Neural cell (in vitro differentiated cells): ENCODE results near the gene BCL2. TPM values are rescaled to one million over a fixed set of nuclear protein-coding genes. Genes with fewer than 3 reads are reported as not detected.

Experiments
- H2AFZ ChIP-seq: fragments of 200-600, 300-800 bp; sonication (generic), shearing (Covaris generic); 2 replicates; pipeline ENCODE4 v1.6.0; 2014; ENCODE audit warnings: low read depth, mild to moderate bottlenecking, antibody characterized with exemption, low read length, moderate library complexity
- H3F3A ChIP-seq: fragments of 200-600 bp; shearing (Covaris generic); 2 replicates; pipeline ENCODE4 v1.6.1; 2016; ENCODE audit warnings: mild to moderate bottlenecking, moderate library complexity, mixed read lengths, antibody characterized with exemption, low read length; ENCODE audit not compliant: insufficient read depth, poor library complexity, severe bottlenecking
- H3K27ac ChIP-seq: fragments of 200-600, 300-800 bp; sonication (generic), shearing (Covaris generic); 2 replicates; pipeline ENCODE4 v1.5.1; 2014; ENCODE audit warnings: mild to moderate bottlenecking, low read length, moderate library complexity
- H3K27me3 ChIP-seq: fragments of 300-800, 200-600 bp; sonication (generic), shearing (Covaris generic); 2 replicates; pipeline ENCODE4 v1.6.0; 2014; ENCODE audit warnings: mild to moderate bottlenecking, low read depth, low read length, moderate library complexity; ENCODE audit not compliant: insufficient read depth
- H3K36me3 ChIP-seq: fragments of 300-800, 200-600 bp; sonication (generic), shearing (Covaris generic); 2 replicates; pipeline ENCODE4 v1.5.1; 2014; ENCODE audit warnings: mild to moderate bottlenecking, antibody characterized with exemption, low read length, moderate library complexity; ENCODE audit not compliant: insufficient read depth
- H3K4me2 ChIP-seq: fragments of 300-800, 200-600 bp; sonication (generic), shearing (Covaris generic); 2 replicates; pipeline ENCODE4 v1.6.0; 2014; ENCODE audit warnings: mild to moderate bottlenecking, low read length
- H3K4me3 ChIP-seq: fragments of 300-800, 200-600 bp; sonication (generic), shearing (Covaris generic); 2 replicates; pipeline ENCODE4 v1.5.1; 2014; ENCODE audit warnings: mild to moderate bottlenecking, low read length, moderate library complexity
- H3K79me2 ChIP-seq: fragments of 200-600 bp; shearing (Covaris generic); replicated peaks from 2 replicates; pipeline ENCODE4 v1.6.0; 2014; ENCODE audit warnings: mild to moderate bottlenecking, low read length, moderate library complexity; ENCODE audit not compliant: insufficient read depth
- H3K9ac ChIP-seq: fragments of 300-800, 200-600 bp; sonication (generic), shearing (Covaris generic); 2 replicates; pipeline ENCODE4 v1.6.1; 2016; ENCODE audit warnings: mild to moderate bottlenecking, low read length, mixed read lengths
- H3K9me2 ChIP-seq: fragments of 200-600 bp; shearing (Covaris generic); 2 replicates; pipeline ENCODE4 v1.6.1; 2016; ENCODE audit warnings: mild to moderate bottlenecking, low read length, mixed read lengths; ENCODE audit not compliant: insufficient read depth
- H3K9me3 ChIP-seq: fragments of 200-600, 300-800 bp; sonication (generic), shearing (Covaris generic); 2 replicates; pipeline ENCODE4 v1.6.1; 2016; ENCODE audit warnings: mild to moderate bottlenecking, mixed run types, low read length, moderate library complexity, mixed read lengths
- H4K20me1 ChIP-seq: fragments of 200-600 bp; shearing (Covaris generic); 2 replicates; pipeline ENCODE4 v1.6.1; 2016; ENCODE audit warnings: mild to moderate bottlenecking, mixed run types; ENCODE audit not compliant: insufficient read depth
- EP300 ChIP-seq: fragments of 450-650 bp; conservative IDR thresholded peaks from 2 replicates; pipeline ENCODE4 v1.6.1; 2014; ENCODE audit warnings: antibody characterized with exemption, mild to moderate bottlenecking, moderate library complexity; ENCODE audit not compliant: poor library complexity, severe bottlenecking
- EZH2 ChIP-seq: fragments of 200-600, 300-800 bp; shearing (Covaris generic), sonication (generic); IDR thresholded peaks from 2 replicates; pipeline ENCODE4 v1.6.1; 2014; ENCODE audit warnings: antibody characterized with exemption, low read length, borderline replicate concordance, mild to moderate bottlenecking; ENCODE audit not compliant: insufficient read depth, poor library complexity, severe bottlenecking
- MXI1 ChIP-seq: fragments of 450-650 bp; conservative IDR thresholded peaks from 2 replicates; pipeline ENCODE4 v1.6.1; 2014; ENCODE audit warnings: antibody characterized with exemption, mild to moderate bottlenecking; ENCODE audit not compliant: poor library complexity, severe bottlenecking
- POLR2AphosphoS5 ChIP-seq: IDR thresholded peaks from 2 replicates; pipeline ENCODE4 v1.6.1; 2012
- RAD21 ChIP-seq: fragments of 450-650 bp; conservative IDR thresholded peaks from 2 replicates; pipeline ENCODE4 v1.6.1; 2014; ENCODE audit warnings: antibody characterized with exemption, mild to moderate bottlenecking, moderate library complexity
- SMC3 ChIP-seq: fragments of 450-650 bp; conservative IDR thresholded peaks from 2 replicates; pipeline ENCODE4 v1.6.1; 2014; ENCODE audit warnings: antibody characterized with exemption, mild to moderate bottlenecking, moderate library complexity; ENCODE audit not compliant: poor library complexity
- TAF1 ChIP-seq: IDR thresholded peaks from 2 replicates; pipeline ENCODE4 v1.6.1; 2012; ENCODE audit warnings: low read depth
- polyA plus RNA-seq: library from polyadenylated mRNA; depleted of rRNA; stranded (reverse); fragments of >200 nt; gene quantifications from 2 replicates; pipeline ENCODE4 v1.2.3, GENCODE V29; 2014
- TF ChIP-seq, protein P1 (sequence below): IDR thresholded peaks from 2 replicates; pipeline ENCODE4 v1.6.1; 2012; ENCODE audit warnings: borderline replicate concordance
- TF ChIP-seq, protein P2 (sequence below): fragments of 450-650 bp; IDR thresholded peaks from 2 replicates; pipeline ENCODE4 v1.5.1; 2014; ENCODE audit warnings: antibody characterized with exemption, mild to moderate bottlenecking, moderate library complexity; ENCODE audit not compliant: poor library complexity, severe bottlenecking

Gene BCL2
- polyA plus RNA-seq, 1 donor from 2014 or later = 3.4 TPM

DNA sequence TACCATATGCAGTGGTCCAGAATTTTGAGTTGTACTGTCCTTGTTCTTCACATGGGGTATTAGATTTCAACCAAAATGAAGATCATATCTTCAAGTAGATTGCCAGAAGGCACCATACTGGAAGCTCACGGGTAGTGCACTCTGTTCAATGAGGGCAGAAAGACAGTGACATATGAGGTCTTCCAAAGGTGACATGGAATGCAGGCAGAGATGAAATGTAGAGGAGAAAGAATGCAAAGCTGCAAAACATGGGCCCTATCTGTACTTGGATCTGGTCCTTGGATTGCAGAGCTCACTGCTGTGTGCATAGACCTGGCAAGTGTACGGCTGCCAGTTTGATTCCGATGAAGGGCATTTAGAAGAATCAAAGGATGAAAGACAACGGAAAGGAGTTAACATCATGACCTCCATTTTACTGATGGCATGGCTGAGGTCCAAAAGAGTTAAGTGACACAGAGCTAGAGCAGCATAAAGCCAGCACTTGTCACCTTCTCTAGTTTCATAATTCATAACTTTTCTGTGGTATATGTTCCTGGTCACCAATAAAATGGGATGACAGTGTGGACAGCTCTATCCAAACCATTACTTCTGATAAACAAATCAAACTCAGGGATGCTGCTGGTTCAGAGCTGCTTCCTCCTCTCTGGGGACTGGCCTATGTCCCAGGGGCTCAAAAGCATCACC lies 64.7 kb downstream of the BCL2 start:
- no peaks in the 10 kb centered on the region for H3K27me3 ChIP-seq
- no peak overlapping the region for H3K4me3 ChIP-seq
- H3K9ac ChIP-seq = no peak overlapping the region
- no peak overlapping the region for H3K4me2 ChIP-seq
- H3K27ac ChIP-seq = no peak overlapping the region
- H4K20me1 ChIP-seq = no peaks in the 10 kb centered on the region
- no peaks in the 10 kb centered on the region for H3K9me2 ChIP-seq
- no peaks in the 10 kb centered on the region for H3F3A ChIP-seq
- no peak overlapping the region for H2AFZ ChIP-seq
- no peaks in the 10 kb centered on the region for H3K36me3 ChIP-seq
- TF ChIP-seq EZH2 (no peak), MXI1 (no peak), POLR2AphosphoS5 (no peak), RAD21 (no peak), TAF1 (no peak), SMC3 (no peak), EP300 (no peak)
- TF ChIP-seq, protein P1, sequence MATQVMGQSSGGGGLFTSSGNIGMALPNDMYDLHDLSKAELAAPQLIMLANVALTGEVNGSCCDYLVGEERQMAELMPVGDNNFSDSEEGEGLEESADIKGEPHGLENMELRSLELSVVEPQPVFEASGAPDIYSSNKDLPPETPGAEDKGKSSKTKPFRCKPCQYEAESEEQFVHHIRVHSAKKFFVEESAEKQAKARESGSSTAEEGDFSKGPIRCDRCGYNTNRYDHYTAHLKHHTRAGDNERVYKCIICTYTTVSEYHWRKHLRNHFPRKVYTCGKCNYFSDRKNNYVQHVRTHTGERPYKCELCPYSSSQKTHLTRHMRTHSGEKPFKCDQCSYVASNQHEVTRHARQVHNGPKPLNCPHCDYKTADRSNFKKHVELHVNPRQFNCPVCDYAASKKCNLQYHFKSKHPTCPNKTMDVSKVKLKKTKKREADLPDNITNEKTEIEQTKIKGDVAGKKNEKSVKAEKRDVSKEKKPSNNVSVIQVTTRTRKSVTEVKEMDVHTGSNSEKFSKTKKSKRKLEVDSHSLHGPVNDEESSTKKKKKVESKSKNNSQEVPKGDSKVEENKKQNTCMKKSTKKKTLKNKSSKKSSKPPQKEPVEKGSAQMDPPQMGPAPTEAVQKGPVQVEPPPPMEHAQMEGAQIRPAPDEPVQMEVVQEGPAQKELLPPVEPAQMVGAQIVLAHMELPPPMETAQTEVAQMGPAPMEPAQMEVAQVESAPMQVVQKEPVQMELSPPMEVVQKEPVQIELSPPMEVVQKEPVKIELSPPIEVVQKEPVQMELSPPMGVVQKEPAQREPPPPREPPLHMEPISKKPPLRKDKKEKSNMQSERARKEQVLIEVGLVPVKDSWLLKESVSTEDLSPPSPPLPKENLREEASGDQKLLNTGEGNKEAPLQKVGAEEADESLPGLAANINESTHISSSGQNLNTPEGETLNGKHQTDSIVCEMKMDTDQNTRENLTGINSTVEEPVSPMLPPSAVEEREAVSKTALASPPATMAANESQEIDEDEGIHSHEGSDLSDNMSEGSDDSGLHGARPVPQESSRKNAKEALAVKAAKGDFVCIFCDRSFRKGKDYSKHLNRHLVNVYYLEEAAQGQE = no peak
- TF ChIP-seq, protein P2, sequence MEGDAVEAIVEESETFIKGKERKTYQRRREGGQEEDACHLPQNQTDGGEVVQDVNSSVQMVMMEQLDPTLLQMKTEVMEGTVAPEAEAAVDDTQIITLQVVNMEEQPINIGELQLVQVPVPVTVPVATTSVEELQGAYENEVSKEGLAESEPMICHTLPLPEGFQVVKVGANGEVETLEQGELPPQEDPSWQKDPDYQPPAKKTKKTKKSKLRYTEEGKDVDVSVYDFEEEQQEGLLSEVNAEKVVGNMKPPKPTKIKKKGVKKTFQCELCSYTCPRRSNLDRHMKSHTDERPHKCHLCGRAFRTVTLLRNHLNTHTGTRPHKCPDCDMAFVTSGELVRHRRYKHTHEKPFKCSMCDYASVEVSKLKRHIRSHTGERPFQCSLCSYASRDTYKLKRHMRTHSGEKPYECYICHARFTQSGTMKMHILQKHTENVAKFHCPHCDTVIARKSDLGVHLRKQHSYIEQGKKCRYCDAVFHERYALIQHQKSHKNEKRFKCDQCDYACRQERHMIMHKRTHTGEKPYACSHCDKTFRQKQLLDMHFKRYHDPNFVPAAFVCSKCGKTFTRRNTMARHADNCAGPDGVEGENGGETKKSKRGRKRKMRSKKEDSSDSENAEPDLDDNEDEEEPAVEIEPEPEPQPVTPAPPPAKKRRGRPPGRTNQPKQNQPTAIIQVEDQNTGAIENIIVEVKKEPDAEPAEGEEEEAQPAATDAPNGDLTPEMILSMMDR = no peak
- H3K79me2 ChIP-seq = no peaks in the 10 kb centered on the region
- H3K9me3 ChIP-seq = no peaks in the 10 kb centered on the region

DNA sequence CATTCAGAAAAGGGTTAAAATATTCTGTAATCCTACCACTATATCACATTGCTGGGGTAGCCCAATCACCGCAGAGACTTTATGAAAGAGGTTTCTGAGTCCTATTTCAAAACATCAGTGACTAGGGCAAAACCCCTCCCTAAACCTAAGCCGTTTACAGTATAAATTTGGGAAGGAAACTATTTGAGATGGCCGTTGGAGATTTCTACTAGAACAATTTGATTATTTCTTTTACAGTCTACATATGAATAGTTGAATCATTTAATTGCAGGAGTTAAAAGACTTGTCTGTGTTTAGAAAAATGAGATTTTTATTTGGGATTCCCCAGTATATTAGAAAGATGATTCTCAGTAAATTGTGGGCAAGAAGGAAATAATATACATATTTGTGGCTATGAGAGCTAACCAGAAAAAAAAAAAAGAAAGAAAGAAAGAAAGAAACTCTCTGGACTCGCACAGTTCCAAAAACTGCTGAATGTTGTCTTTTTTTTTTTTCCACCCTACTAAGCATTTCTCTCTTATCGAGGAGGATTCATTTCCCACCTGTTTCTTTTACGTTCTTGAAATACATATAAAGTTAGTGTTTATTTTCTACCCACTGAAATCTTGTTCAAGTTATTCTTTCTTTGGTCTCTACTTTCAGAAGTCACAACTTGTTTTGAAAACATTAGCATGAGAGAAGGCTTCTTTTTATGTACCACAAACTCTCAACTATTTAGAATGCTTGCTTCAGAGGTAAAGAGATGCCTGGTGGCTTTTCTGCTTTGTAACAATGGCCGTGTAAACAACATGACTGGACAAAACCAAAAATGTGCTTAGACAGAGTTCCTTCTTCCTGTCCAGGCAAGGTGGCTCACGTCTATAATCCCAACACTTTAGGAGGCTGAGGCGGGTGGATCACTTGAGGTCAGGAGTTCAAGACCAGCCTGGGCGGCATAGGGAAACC lies 65.9 kb downstream of the BCL2 start:
- no peaks in the 10 kb centered on the region for H3F3A ChIP-seq
- H2AFZ ChIP-seq = no peak overlapping the region
- H3K36me3 ChIP-seq = no peaks in the 10 kb centered on the region
- H3K9me3 ChIP-seq = no peaks in the 10 kb centered on the region
- H3K4me3 ChIP-seq = no peak overlapping the region
- no peak overlapping the region for H3K9ac ChIP-seq
- H3K79me2 ChIP-seq = no peaks in the 10 kb centered on the region
- no peaks in the 10 kb centered on the region for H4K20me1 ChIP-seq
- TF ChIP-seq TAF1 (no peak), MXI1 (no peak), EZH2 (no peak), RAD21 (no peak), EP300 (no peak), POLR2AphosphoS5 (no peak), SMC3 (no peak)
- TF ChIP-seq, protein P1 = no peak
- TF ChIP-seq, protein P2 = no peak
- H3K4me2 ChIP-seq = no peak overlapping the region
- no peak overlapping the region for H3K27ac ChIP-seq
- no peaks in the 10 kb centered on the region for H3K9me2 ChIP-seq
- no peaks in the 10 kb centered on the region for H3K27me3 ChIP-seq
